Measurements from ENCODE around the gene SLC25A45.
A peak's percentile ranks its signal among the peaks of the same experiment; 100 is the strongest.

SLC25A45 gene

GRCh38 chr11:65425105-65425970, 42.9 kb upstream of the SLC25A45 start:
- Histone ChIP-seq H3K79me2 (ENCODE audit: low read length) (peaks cover 82% of the 10 kb centered on the region), H3K27ac (ENCODE audit: low read length) (peak overlapping the region; percentile 100)

DNA sequence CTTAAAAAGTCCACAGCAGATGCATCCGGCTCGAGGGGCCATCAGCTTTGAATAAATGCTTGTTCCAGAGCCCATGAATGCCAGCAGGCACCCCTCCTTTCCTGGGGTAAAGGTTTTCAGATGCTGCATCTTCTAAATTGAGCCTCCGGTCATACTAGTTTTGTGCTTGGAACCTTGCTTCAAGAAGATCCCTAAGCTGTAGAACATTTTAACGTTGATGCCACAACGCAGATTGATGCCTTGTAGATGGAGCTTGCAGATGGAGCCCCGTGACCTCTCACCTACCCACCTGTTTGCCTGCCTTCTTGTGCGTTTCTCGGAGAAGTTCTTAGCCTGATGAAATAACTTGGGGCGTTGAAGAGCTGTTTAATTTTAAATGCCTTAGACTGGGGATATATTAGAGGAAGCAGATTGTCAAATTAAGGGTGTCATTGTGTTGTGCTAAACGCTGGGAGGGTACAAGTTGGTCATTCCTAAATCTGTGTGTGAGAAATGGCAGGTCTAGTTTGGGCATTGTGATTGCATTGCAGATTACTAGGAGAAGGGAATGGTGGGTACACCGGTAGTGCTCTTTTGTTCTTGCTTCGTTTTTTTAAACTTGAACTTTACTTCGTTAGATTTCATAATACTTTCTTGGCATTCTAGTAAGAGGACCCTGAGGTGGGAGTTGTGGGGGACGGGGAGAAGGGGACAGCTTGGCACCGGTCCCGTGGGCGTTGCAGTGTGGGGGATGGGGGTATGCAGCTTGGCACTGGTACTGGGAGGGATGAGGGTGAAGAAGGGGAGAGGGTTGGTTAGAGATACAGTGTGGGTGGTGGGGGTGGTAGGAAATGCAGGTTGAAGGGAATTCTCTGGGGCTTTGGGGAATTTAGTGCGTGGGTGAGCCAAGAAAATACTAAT, 42.0 kb upstream of the SLC25A45 start:
- no peaks in the 10 kb centered on the region for H3K9me2 ChIP-seq (replicated peaks; ENCODE audit: insufficient read depth, low read length)
- peaks cover 24% of the 10 kb centered on the region for H4K20me1 ChIP-seq (ENCODE audit: insufficient read depth, low read length)
- H3K4me2 ChIP-seq (ENCODE audit: low read depth, low read length): peak overlapping the region; percentile 99
- H3K9ac ChIP-seq (ENCODE audit: low read length): peak overlapping the region; percentile 100
- no peaks in the 10 kb centered on the region for H3K27me3 ChIP-seq (replicated peaks; ENCODE audit: insufficient read depth, low read length)
- peaks cover 74% of the 10 kb centered on the region for H3K79me2 ChIP-seq (ENCODE audit: low read length)
- H3F3A ChIP-seq (ENCODE audit: insufficient read depth, low read length): peaks cover 96% of the 10 kb centered on the region
- no peaks in the 10 kb centered on the region for H3K36me3 ChIP-seq (replicated peaks; ENCODE audit: insufficient read depth, low read length)
- H2AFZ ChIP-seq (ENCODE audit: low read length): no peak overlapping the region
- peak; percentile 57 for DNase-seq
- no peaks in the 10 kb centered on the region for H3K9me3 ChIP-seq (replicated peaks; ENCODE audit: insufficient read depth, low read length)
- TF ChIP-seq EZH2 (optimal IDR thresholded peaks at IDR 0.05; ENCODE audit: low read depth, low read length) (no peak), EZH2phosphoT487 (IDR thresholded peaks at IDR 0.05; ENCODE audit: low read length) (no peak), CTCF (IDR thresholded peaks at IDR 0.05; ENCODE audit: low read length) (no peak)
- H3K4me1 ChIP-seq (ENCODE audit: low read length): peaks cover 37% of the 10 kb centered on the region
- H3K4me3 ChIP-seq (ENCODE audit: low read length): peak overlapping the region; percentile 87
- peak overlapping the region; percentile 100 for H3K27ac ChIP-seq (ENCODE audit: low read length)

More at GRCh38 chr11:65425105-65425970, 42.9 kb upstream of the SLC25A45 start:
- Histone ChIP-seq H3F3A (ENCODE audit: insufficient read depth, low read length) (peaks cover 96% of the 10 kb centered on the region), H4K20me1 (ENCODE audit: insufficient read depth, low read length) (peaks cover 24% of the 10 kb centered on the region), H3K9me2 (replicated peaks; ENCODE audit: insufficient read depth, low read length) (no peaks in the 10 kb centered on the region), H3K27me3 (replicated peaks; ENCODE audit: insufficient read depth, low read length) (no peaks in the 10 kb centered on the region), H3K4me2 (ENCODE audit: low read depth, low read length) (peak overlapping the region; percentile 99), H3K4me3 (ENCODE audit: low read length) (peak overlapping the region; percentile 87), H3K36me3 (replicated peaks; ENCODE audit: insufficient read depth, low read length) (no peaks in the 10 kb centered on the region), H3K9me3 (replicated peaks; ENCODE audit: insufficient read depth, low read length) (no peaks in the 10 kb centered on the region), H3K4me1 (ENCODE audit: low read length) (peaks cover 43% of the 10 kb centered on the region), H3K9ac (ENCODE audit: low read length) (peak overlapping the region; percentile 100), H2AFZ (ENCODE audit: low read length) (no peak overlapping the region)
- TF ChIP-seq EZH2phosphoT487 (IDR thresholded peaks at IDR 0.05; ENCODE audit: low read length): no peak
- TF ChIP-seq CTCF (IDR thresholded peaks at IDR 0.05; ENCODE audit: low read length): no peak
- TF ChIP-seq EZH2 (optimal IDR thresholded peaks at IDR 0.05; ENCODE audit: low read depth, low read length): no peak
- DNase-seq: peak; percentile 87

DNA sequence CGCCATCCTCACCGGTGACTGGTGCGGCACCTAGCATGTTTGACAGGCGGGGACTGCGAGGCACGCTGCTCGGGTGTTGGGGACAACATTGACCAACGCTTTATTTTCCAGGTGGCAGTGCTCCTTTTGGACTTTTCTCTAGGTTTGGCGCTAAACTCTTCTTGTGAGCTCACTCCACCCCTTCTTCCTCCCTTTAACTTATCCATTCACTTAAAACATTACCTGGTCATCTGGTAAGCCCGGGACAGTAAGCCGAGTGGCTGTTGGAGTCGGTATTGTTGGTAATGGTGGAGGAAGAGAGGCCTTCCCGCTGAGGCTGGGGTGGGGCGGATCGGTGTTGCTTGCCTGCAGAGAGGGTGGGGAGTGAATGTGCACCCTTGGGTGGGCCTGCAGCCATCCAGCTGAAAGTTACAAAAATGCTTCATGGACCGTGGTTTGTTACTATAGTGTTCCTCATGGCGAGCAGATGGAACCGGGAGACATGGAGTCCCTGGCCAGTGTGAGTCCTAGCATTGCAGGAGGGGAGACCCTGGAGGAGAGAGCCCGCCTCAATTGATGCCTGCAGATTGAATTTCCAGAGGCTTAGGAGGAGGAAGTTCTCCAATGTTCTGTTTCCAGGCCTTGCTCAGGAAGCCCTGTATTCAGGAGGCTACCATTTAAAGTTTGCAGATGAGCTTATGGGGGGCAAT, 41.2 kb upstream of the SLC25A45 start:
- peak overlapping the region; percentile 100 for H3K27ac ChIP-seq (ENCODE audit: low read length)
- peaks cover 29% of the 10 kb centered on the region for H3K4me1 ChIP-seq (ENCODE audit: low read length)
- H4K20me1 ChIP-seq (ENCODE audit: insufficient read depth, low read length): peaks cover 24% of the 10 kb centered on the region
- peak overlapping the region; percentile 99 for H3K4me2 ChIP-seq (ENCODE audit: low read depth, low read length)
- no peaks in the 10 kb centered on the region for H3K27me3 ChIP-seq (replicated peaks; ENCODE audit: insufficient read depth, low read length)
- no peak overlapping the region for H2AFZ ChIP-seq (ENCODE audit: low read length)
- DNase-seq: no peak
- no peaks in the 10 kb centered on the region for H3K36me3 ChIP-seq (replicated peaks; ENCODE audit: insufficient read depth, low read length)
- peak overlapping the region; percentile 100 for H3K9ac ChIP-seq (ENCODE audit: low read length)
- peaks cover 96% of the 10 kb centered on the region for H3F3A ChIP-seq (ENCODE audit: insufficient read depth, low read length)
- TF ChIP-seq EZH2phosphoT487 (IDR thresholded peaks at IDR 0.05; ENCODE audit: low read length) (no peak), CTCF (IDR thresholded peaks at IDR 0.05; ENCODE audit: low read length) (no peak), EZH2 (optimal IDR thresholded peaks at IDR 0.05; ENCODE audit: low read depth, low read length) (no peak)
- H3K9me2 ChIP-seq (replicated peaks; ENCODE audit: insufficient read depth, low read length): no peaks in the 10 kb centered on the region
- H3K79me2 ChIP-seq (ENCODE audit: low read length): peaks cover 70% of the 10 kb centered on the region
- H3K4me3 ChIP-seq (ENCODE audit: low read length): peak overlapping the region; percentile 87
- H3K9me3 ChIP-seq (replicated peaks; ENCODE audit: insufficient read depth, low read length): no peaks in the 10 kb centered on the region

Measured in MM.1S (cell line).